SK-N-SH treated with all-trans-retinoic acid at 6 μM for 48 hours (cell line): ENCODE results near the gene C17orf114.

ENCODE experiments used
- ATAC-seq: fragments of 200-7000 bp; cut with Tn5 transposase; 3 replicates; pipeline ENCODE4 v1.9.1; 2020; ENCODE audit warnings: mild to moderate bottlenecking, moderate library complexity
- CSDC2 ChIP-seq: fragments of 250-450 bp; sonication (Bioruptor Pico); IDR thresholded peaks from 2 replicates; pipeline ENCODE4 v1.5.0; 2020; ENCODE audit warnings: mild to moderate bottlenecking, moderate library complexity
- ESRRG ChIP-seq: fragments of 250-450 bp; sonication (Bioruptor Pico); IDR thresholded peaks from 2 replicates; pipeline ENCODE4 v1.6.1; 2021; ENCODE audit warnings: mild to moderate bottlenecking
- OSR1 ChIP-seq: fragments of 250-450 bp; sonication (Bioruptor Pico); IDR thresholded peaks from 2 replicates; pipeline ENCODE4 v1.8.0; 2022; ENCODE audit warnings: moderate library complexity, mild to moderate bottlenecking, inconsistent platforms
- PPARA ChIP-seq: fragments of 250-450 bp; sonication (Bioruptor Pico); IDR thresholded peaks from 2 replicates; pipeline ENCODE4 v1.5.0; 2020; ENCODE audit warnings: mild to moderate bottlenecking, borderline replicate concordance
- RARB ChIP-seq: fragments of 250-450 bp; sonication (Bioruptor Pico); IDR thresholded peaks from 2 replicates; pipeline ENCODE4 v1.8.0; 2021; ENCODE audit warnings: mild to moderate bottlenecking, moderate library complexity
- SNAI2 ChIP-seq: fragments of 250-450 bp; sonication (Bioruptor Pico); IDR thresholded peaks from 2 replicates; pipeline ENCODE4 v1.5.0; 2020; ENCODE audit warnings: mild to moderate bottlenecking, moderate library complexity
- TCF4 ChIP-seq: fragments of 250-450 bp; sonication (Bioruptor Pico); IDR thresholded peaks from 2 replicates; pipeline ENCODE4 v1.8.0; 2021; ENCODE audit warnings: mild to moderate bottlenecking, moderate library complexity, borderline replicate concordance
- TOX ChIP-seq: fragments of 250-450 bp; sonication (Bioruptor Pico); IDR thresholded peaks from 2 replicates; pipeline ENCODE4 v1.8.0; 2021; ENCODE audit warnings: mild to moderate bottlenecking, moderate library complexity, borderline replicate concordance
- ZC3H10 ChIP-seq: fragments of 250-450 bp; sonication (Bioruptor Pico); IDR thresholded peaks from 2 replicates; pipeline ENCODE4 v1.5.1; 2021; ENCODE audit warnings: mild to moderate bottlenecking, moderate library complexity
- ZFP30 ChIP-seq: fragments of 450-650 bp; formaldehyde crosslinking; IDR thresholded peaks from 2 replicates; pipeline ENCODE4 v1.5.0; 2022; ENCODE audit warnings: mild to moderate bottlenecking, moderate library complexity
- TF ChIP-seq, protein P1 (sequence below): fragments of 250-450 bp; sonication (Bioruptor Pico); IDR thresholded peaks from 2 replicates; pipeline ENCODE4 v1.5.1; 2021; ENCODE audit warnings: mild to moderate bottlenecking, moderate library complexity
- TF ChIP-seq, protein P2 (sequence below): fragments of 250-450 bp; sonication (Bioruptor Pico); IDR thresholded peaks from 2 replicates; pipeline ENCODE4 v1.8.0; 2020; ENCODE audit warnings: mild to moderate bottlenecking, moderate library complexity, borderline replicate concordance
- TF ChIP-seq, protein P3 (sequence below): fragments of 250-450 bp; sonication (Bioruptor Pico); IDR thresholded peaks from 2 replicates; pipeline ENCODE4 v1.5.0; 2020; ENCODE audit warnings: mild to moderate bottlenecking, moderate library complexity
- TF ChIP-seq, protein P4 (sequence below): fragments of 250-450 bp; sonication (Bioruptor Pico); IDR thresholded peaks from 2 replicates; pipeline ENCODE4 v1.8.0; 2021; ENCODE audit warnings: low read depth, mild to moderate bottlenecking, moderate library complexity, borderline replicate concordance

The C17orf114 gene

DNA sequence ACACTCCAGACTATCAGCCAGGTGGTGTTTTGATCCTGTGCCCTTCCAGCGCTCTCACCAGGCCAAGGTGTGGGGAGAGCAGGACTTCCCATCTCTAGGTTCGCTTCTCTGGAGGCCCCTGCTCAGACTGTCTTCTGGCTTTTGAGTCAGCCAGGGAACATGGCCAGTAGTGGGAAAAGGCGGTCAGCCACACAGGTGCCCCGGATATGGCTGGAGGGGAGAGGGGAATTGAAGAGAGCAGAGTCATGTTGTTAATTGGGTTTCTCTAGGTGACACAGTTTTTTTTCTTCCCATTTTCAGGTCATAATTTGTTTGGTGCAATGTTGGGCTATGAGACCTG, 32.5 kb upstream of the C17orf114 start (continued):
- no peak for TF ChIP-seq RARB (CRISPR knock-in tag)

DNA sequence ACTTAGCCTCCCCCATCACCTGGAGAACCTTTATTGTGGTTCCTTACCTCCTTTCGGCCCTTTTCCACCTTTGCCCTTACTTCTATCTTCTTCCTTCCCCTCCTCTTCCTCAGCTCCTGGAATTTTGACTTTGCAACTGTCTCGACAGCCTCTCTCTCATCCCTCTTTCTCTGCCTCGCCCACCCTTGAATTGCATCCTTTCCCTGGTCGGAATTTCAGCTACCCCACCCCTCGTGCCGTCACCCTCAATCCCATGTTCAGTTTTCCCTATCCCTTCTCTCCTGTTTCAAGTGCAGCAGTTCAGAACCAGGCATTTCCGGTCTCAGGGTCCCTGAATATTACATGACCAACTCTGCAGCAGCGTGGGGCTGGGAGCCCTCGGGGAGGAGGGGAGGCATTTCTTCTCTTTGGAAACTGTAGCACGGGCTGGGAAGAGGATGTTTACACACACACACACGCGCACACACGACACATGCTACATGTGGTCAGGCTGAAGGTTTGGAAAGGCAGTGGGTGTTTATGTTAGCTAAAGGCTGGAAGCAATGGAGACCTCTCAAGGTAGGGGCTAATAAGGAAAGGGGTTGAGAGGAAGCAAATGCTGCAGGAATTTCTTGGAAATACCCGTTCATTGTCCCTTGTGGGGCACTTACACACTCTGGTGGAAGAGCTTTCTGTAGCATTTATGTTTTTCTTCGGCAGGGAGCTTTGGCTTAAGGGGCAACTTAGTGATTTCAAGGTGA, 32.0 kb upstream of the C17orf114 start:
- TF ChIP-seq ZFP30 (CRISPR knock-in tag): no peak
- no peak for TF ChIP-seq TCF4 (CRISPR knock-in tag)
- TF ChIP-seq, protein P1, sequence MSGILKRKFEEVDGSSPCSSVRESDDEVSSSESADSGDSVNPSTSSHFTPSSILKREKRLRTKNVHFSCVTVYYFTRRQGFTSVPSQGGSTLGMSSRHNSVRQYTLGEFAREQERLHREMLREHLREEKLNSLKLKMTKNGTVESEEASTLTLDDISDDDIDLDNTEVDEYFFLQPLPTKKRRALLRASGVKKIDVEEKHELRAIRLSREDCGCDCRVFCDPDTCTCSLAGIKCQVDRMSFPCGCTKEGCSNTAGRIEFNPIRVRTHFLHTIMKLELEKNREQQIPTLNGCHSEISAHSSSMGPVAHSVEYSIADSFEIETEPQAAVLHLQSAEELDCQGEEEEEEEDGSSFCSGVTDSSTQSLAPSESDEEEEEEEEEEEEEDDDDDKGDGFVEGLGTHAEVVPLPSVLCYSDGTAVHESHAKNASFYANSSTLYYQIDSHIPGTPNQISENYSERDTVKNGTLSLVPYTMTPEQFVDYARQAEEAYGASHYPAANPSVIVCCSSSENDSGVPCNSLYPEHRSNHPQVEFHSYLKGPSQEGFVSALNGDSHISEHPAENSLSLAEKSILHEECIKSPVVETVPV (CRISPR knock-in tag): no peak
- TF ChIP-seq OSR1 (CRISPR knock-in tag): no peak
- TF ChIP-seq PPARA: no peak
- TF ChIP-seq TOX (CRISPR knock-in tag): no peak
- no peak for TF ChIP-seq ZC3H10
- no peak for TF ChIP-seq CSDC2 (CRISPR knock-in tag)
- TF ChIP-seq ESRRG: no peak
- ATAC-seq: peak; percentile 39

DNA sequence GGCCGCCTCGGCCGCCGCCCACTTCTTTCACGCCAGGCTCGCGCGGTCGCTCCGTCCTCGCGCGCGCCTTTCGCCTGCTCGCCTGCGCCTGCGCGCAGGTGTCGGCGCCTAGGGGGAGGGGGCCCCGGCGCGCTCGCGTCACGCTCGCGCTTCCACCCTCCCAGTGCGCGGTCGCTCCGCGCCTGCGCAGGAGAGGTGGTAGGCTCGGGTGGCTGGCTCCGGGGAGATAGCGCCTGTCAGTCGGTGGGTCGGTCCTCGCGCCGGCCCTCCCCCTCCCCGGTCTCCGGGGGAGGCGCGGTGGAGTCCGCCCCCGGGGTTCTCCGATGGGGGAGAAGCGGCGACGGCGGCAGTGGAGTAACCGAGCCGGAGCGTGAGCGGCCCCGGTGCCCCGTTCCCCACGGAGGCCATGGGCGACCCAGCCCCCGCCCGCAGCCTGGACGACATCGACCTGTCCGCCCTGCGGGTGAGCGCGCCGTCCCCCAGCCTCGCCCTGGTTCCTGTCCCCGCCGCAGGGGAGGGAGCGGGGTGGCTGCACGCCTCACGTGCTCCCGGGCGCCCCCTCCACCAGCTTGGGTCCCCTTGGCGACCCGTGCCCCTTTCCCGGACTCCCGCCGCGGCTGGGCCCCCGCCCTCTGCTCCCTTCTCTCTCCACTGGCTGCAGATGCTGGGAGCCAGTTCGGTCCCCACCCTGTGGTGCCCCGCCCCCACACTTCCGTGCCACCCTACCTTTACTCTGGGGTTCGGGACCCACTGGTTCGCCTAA, 31.2 kb upstream of the C17orf114 start, which contains the start of gene MINK1:
MINK1 (plus strand) TSS at position 163 of the 763 bp plus-strand sequence; CDS start at position 407, 244 bp downstream.
- TF ChIP-seq OSR1 (CRISPR knock-in tag): no peak
- TF ChIP-seq, protein P2, sequence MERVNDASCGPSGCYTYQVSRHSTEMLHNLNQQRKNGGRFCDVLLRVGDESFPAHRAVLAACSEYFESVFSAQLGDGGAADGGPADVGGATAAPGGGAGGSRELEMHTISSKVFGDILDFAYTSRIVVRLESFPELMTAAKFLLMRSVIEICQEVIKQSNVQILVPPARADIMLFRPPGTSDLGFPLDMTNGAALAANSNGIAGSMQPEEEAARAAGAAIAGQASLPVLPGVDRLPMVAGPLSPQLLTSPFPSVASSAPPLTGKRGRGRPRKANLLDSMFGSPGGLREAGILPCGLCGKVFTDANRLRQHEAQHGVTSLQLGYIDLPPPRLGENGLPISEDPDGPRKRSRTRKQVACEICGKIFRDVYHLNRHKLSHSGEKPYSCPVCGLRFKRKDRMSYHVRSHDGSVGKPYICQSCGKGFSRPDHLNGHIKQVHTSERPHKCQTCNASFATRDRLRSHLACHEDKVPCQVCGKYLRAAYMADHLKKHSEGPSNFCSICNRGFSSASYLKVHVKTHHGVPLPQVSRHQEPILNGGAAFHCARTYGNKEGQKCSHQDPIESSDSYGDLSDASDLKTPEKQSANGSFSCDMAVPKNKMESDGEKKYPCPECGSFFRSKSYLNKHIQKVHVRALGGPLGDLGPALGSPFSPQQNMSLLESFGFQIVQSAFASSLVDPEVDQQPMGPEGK (CRISPR knock-in tag): no peak
- TF ChIP-seq PPARA: no peak
- TF ChIP-seq ESRRG: no peak
- TF ChIP-seq, protein P3, sequence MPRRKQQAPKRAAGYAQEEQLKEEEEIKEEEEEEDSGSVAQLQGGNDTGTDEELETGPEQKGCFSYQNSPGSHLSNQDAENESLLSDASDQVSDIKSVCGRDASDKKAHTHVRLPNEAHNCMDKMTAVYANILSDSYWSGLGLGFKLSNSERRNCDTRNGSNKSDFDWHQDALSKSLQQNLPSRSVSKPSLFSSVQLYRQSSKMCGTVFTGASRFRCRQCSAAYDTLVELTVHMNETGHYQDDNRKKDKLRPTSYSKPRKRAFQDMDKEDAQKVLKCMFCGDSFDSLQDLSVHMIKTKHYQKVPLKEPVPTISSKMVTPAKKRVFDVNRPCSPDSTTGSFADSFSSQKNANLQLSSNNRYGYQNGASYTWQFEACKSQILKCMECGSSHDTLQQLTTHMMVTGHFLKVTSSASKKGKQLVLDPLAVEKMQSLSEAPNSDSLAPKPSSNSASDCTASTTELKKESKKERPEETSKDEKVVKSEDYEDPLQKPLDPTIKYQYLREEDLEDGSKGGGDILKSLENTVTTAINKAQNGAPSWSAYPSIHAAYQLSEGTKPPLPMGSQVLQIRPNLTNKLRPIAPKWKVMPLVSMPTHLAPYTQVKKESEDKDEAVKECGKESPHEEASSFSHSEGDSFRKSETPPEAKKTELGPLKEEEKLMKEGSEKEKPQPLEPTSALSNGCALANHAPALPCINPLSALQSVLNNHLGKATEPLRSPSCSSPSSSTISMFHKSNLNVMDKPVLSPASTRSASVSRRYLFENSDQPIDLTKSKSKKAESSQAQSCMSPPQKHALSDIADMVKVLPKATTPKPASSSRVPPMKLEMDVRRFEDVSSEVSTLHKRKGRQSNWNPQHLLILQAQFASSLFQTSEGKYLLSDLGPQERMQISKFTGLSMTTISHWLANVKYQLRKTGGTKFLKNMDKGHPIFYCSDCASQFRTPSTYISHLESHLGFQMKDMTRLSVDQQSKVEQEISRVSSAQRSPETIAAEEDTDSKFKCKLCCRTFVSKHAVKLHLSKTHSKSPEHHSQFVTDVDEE (CRISPR knock-in tag): no peak
- no peak for TF ChIP-seq ZC3H10
- TF ChIP-seq, protein P4, sequence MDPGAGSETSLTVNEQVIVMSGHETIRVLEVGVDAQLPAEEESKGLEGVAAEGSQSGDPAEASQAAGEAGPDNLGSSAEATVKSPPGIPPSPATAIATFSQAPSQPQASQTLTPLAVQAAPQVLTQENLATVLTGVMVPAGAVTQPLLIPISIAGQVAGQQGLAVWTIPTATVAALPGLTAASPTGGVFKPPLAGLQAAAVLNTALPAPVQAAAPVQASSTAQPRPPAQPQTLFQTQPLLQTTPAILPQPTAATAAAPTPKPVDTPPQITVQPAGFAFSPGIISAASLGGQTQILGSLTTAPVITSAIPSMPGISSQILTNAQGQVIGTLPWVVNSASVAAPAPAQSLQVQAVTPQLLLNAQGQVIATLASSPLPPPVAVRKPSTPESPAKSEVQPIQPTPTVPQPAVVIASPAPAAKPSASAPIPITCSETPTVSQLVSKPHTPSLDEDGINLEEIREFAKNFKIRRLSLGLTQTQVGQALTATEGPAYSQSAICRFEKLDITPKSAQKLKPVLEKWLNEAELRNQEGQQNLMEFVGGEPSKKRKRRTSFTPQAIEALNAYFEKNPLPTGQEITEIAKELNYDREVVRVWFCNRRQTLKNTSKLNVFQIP: no peak
- peak; percentile 92 for ATAC-seq

DNA sequence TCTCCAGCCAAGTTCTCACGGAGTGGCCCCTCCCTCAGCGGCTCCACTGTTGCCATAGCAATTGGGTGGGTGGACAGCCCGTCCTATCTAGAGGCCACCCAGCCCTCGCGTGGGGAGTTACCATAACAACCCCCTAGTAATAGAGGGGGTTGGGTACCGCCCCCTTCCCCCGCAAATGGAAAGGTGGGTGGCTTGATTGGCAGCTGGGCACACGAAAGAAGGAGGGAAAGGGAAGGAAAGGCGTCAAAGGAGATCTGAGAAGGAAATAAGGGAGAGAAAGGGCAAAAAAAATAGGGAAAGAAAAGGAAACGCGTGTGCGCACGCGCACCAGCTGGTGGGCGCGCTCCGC, 30.7 kb upstream of the C17orf114 start:
- peak; percentile 41 for ATAC-seq

DNA sequence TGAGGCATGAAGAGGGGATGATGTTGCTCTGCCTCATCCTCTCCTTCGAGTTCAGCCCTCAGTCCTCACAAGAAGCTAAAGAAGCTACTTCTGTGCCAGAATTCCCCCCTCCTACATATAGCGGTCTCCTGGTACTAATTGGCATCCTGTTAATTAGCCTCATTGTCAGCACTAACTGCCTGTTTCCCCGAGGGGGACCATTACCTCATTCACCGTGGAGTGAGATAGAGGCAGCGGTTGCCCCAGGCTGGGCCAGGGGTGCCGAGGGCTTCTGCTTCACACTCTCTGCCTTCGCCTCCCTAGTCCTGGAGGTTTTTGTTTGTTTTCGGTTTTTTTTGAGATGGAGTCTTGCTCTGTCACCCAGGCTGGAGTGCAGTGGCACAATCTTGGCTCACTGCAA, 25.3 kb upstream of the C17orf114 start:
- TF ChIP-seq PPARA (no peak), CSDC2 (CRISPR knock-in tag) (no peak), ZFP30 (CRISPR knock-in tag) (no peak)
- ATAC-seq: no peak

DNA sequence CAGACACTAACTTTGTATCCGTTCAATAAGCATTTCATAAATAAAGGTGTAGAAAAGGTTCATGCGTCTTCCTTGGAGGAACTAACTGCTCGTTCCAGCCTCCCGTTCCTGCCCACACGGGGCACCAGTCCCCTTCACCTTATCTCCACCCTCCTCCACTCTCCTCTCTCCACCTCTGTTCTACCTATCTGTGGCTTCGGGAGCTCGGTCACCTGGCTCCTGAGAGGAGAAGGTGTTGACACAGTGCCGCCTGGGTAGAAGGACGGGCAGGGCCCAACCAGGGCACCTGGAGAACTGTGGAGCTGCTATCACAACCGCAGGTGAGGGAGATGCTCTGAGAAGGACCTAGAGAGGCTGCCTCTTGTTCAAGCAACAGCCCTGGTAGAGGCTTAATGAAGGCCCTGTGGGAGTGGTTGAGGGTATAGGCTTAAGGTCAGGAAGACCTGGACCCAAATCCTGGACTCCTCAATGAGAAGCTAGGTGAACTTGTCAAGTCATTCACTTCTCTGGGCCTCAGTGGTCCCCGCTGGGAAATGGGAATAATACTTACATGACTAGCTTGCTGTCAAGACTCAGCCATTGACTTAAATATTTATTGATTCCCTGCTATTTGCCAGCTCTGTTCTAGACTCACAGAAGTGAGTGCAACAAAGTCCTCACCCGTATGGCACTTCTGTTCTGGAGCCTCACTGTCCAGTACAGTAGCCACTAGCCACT, 21.4 kb upstream of the C17orf114 start:
- ATAC-seq: no peak
- TF ChIP-seq TOX (CRISPR knock-in tag) (no peak), ZC3H10 (no peak), CSDC2 (CRISPR knock-in tag) (no peak), SNAI2 (CRISPR knock-in tag) (no peak)
- TF ChIP-seq, protein P4: no peak
